Hindlimb muscle (tissue), 1 donor: ENCODE measurements around the gene PRODH. TPM values are rescaled to one million over a fixed set of nuclear protein-coding genes. Genes with fewer than 3 reads are reported as not detected.
"Not testable (repeated sequence)": the region's sequence is repeated elsewhere in the genome, so short reads cannot be mapped to it uniquely, and the experiment has no call there.

Experiments used
- DNase-seq: peaks from one replicate; pipeline ENCODE4 v3.0.0-alpha.2; 2013
- polyA plus RNA-seq: library from polyadenylated mRNA; unstranded; fragments of 120-200 nt; gene quantifications from one replicate; pipeline ENCODE4 v1.2.1, GENCODE V29; 2013; ENCODE audit not compliant: insufficient read length

PRODH gene
- polyA plus RNA-seq, 1 donor = 8.8 TPM

- not testable (repeated sequence) for DNase-seq
Measured at GRCh38 chr22:18896037-18896657, 39.9 kb downstream of the PRODH start.

GRCh38 chr22:18893775-18894174 lies 42.3 kb downstream of the PRODH start:
- not testable (repeated sequence) for DNase-seq

GRCh38 chr22:18890510-18891192 lies 45.4 kb downstream of the PRODH start:
- DNase-seq = not testable (repeated sequence)

GRCh38 chr22:18888115-18888514 lies 48.0 kb downstream of the PRODH start:
- no peak for DNase-seq

GRCh38 chr22:18884465-18884864 lies 51.6 kb downstream of the PRODH start:
- not testable (repeated sequence) for DNase-seq

- DNase-seq = not testable (repeated sequence)
Measured at GRCh38 chr22:18881260-18881659, 54.8 kb downstream of the PRODH start.

Other genes starting within 250 kb of the PRODH start
- gene DGCR6, start 30.0 kb downstream of the PRODH start, polyA plus RNA-seq = 63.4 TPM
- 49.1 TPM for gene DGCR2, start 186.1 kb upstream of the PRODH start, polyA plus RNA-seq
- gene TSSK2, start 195.0 kb upstream of the PRODH start, polyA plus RNA-seq = 0.56 TPM
- 15.2 TPM for gene ESS2, start 208.4 kb upstream of the PRODH start, polyA plus RNA-seq
- not detected for gene GSC2, start 214.0 kb upstream of the PRODH start, polyA plus RNA-seq
- gene SLC25A1, start 242.4 kb upstream of the PRODH start, polyA plus RNA-seq = 20.4 TPM